HepG2 (cell line): ENCODE measurements around the gene TP53TG5. TPM values are rescaled to one million over a fixed set of nuclear protein-coding genes. Genes with fewer than 3 reads are reported as not detected.

Experiments
- ARNT2 ChIP-seq: sonication (generic); formaldehyde crosslinking; IDR thresholded peaks from 2 replicates; pipeline ENCODE4 v1.8.0; 2022; ENCODE audit warnings: mild to moderate bottlenecking, low read depth, missing genetic modification reagents, moderate library complexity
- CBX5 ChIP-seq: sonication (generic); formaldehyde crosslinking; IDR thresholded peaks from 2 replicates; pipeline ENCODE4 v1.4.0; 2020; ENCODE audit warnings: missing genetic modification reagents, borderline replicate concordance
- CCDC6 ChIP-seq: sonication (generic); formaldehyde crosslinking; IDR thresholded peaks from 2 replicates; pipeline ENCODE4 v1.8.1; 2022; ENCODE audit warnings: mild to moderate bottlenecking, missing genetic modification reagents, moderate library complexity
- ESRRA ChIP-seq: sonication (generic); formaldehyde crosslinking; IDR thresholded peaks from 2 replicates; pipeline ENCODE4 v1.5.1; 2020; ENCODE audit warnings: mild to moderate bottlenecking, low read depth, missing genetic modification reagents
- FOXP4 ChIP-seq: sonication (generic); formaldehyde crosslinking; IDR thresholded peaks from 2 replicates; pipeline ENCODE4 v1.4.0; 2020; ENCODE audit warnings: missing genetic modification reagents
- GATAD1 ChIP-seq: IDR thresholded peaks from 2 replicates; pipeline ENCODE4 v1.6.1; 2016; ENCODE audit warnings: missing genetic modification reagents, missing compliant biosample characterization
- HHEX ChIP-seq: IDR thresholded peaks from 2 replicates; pipeline ENCODE4 v1.6.1; 2016; ENCODE audit warnings: control low read depth
- HNRNPK ChIP-seq: fragments of 200-400 bp; formaldehyde crosslinking; IDR thresholded peaks from 2 replicates; pipeline ENCODE4 v1.6.1; 2018; ENCODE audit warnings: low read length, low read depth, moderate library complexity, mild to moderate bottlenecking; ENCODE audit not compliant: poor library complexity, severe bottlenecking
- KDM3A ChIP-seq: IDR thresholded peaks from 2 replicates; pipeline ENCODE4 v1.6.1; 2018; ENCODE audit warnings: low read depth, missing compliant biosample characterization
- KMT2A ChIP-seq: sonication (generic); formaldehyde crosslinking; IDR thresholded peaks from 2 replicates; pipeline ENCODE4 v1.4.0; 2020; ENCODE audit warnings: missing genetic modification reagents
- MXD3 ChIP-seq: IDR thresholded peaks from 2 replicates; pipeline ENCODE4 v1.6.1; 2016; ENCODE audit warnings: mild to moderate bottlenecking, missing biosample characterization, missing genetic modification reagents
- PCBP1 ChIP-seq: fragments of 200-400 bp; formaldehyde crosslinking; IDR thresholded peaks from 2 replicates; pipeline ENCODE4 v1.6.1; 2017; ENCODE audit warnings: mild to moderate bottlenecking, low read depth, low read length, borderline replicate concordance
- RBM39 ChIP-seq: fragments of 200-400 bp; formaldehyde crosslinking; IDR thresholded peaks from one replicate; pipeline ENCODE4 v1.6.1; 2018; ENCODE audit warnings: antibody characterized with exemption, mild to moderate bottlenecking, low read depth, low read length; ENCODE audit not compliant: poor library complexity, severe bottlenecking
- RORA ChIP-seq: sonication (generic); formaldehyde crosslinking; IDR thresholded peaks from 2 replicates; pipeline ENCODE4 v1.5.0; 2020; ENCODE audit warnings: mild to moderate bottlenecking, missing genetic modification reagents, moderate library complexity
- SALL1 ChIP-seq: sonication (generic); formaldehyde crosslinking; IDR thresholded peaks from 2 replicates; pipeline ENCODE4 v1.8.0; 2022; ENCODE audit warnings: mild to moderate bottlenecking, missing genetic modification reagents
- SALL2 ChIP-seq: sonication (generic); formaldehyde crosslinking; IDR thresholded peaks from 2 replicates; pipeline ENCODE4 v1.8.1; 2023; ENCODE audit warnings: mild to moderate bottlenecking, missing genetic modification reagents, inconsistent platforms
- SOX6 ChIP-seq, 2 experiments: fragments of 450-650 bp in 1 of 2; sonication (generic) in 1 of 2; formaldehyde crosslinking in 1 of 2; IDR thresholded peaks; 2 replicates each; pipeline versions ENCODE4 v1.4.0 to v1.6.1; 2017 to 2020; ENCODE audit warnings: antibody characterized with exemption in 1 of 2, mild to moderate bottlenecking in 1 of 2, missing genetic modification reagents in 1 of 2
- TFE3 ChIP-seq: IDR thresholded peaks from 2 replicates; pipeline ENCODE4 v1.6.1; 2016
- TMF1 ChIP-seq: sonication (generic); formaldehyde crosslinking; IDR thresholded peaks from 2 replicates; pipeline ENCODE4 v1.8.1; 2022; ENCODE audit warnings: low read depth, missing genetic modification reagents
- ZBTB25 ChIP-seq: IDR thresholded peaks from 2 replicates; pipeline ENCODE4 v1.6.1; 2018; ENCODE audit warnings: missing genetic modification reagents
- ZBTB7B ChIP-seq: sonication (generic); formaldehyde crosslinking; IDR thresholded peaks from 2 replicates; pipeline ENCODE4 v1.4.0; 2020; ENCODE audit warnings: missing genetic modification reagents
- ZNF768 ChIP-seq: sonication (generic); formaldehyde crosslinking; IDR thresholded peaks from 2 replicates; pipeline ENCODE4 v1.4.0; 2020; ENCODE audit warnings: missing genetic modification reagents
- ZNF841 ChIP-seq: sonication (generic); formaldehyde crosslinking; IDR thresholded peaks from 2 replicates; pipeline ENCODE4 v1.8.1; 2023; ENCODE audit warnings: missing genetic modification reagents, borderline replicate concordance
- ZSCAN20 ChIP-seq: sonication (generic); formaldehyde crosslinking; IDR thresholded peaks from 2 replicates; pipeline ENCODE4 v1.4.0; 2020; ENCODE audit warnings: missing genetic modification reagents, mild to moderate bottlenecking, borderline replicate concordance
- ZSCAN30 ChIP-seq: sonication (generic); formaldehyde crosslinking; IDR thresholded peaks from 2 replicates; pipeline ENCODE4 v1.5.0; 2020; ENCODE audit warnings: mild to moderate bottlenecking, missing genetic modification reagents
- polyA plus RNA-seq, 8 experiments: library from polyadenylated mRNA; depleted of rRNA in 3 of 8; stranded (reverse) in 7 of 8; unstranded in 1 of 8; fragments of >200 nt; fragmentation: Illumina TruSeq in 4 of 8; extraction: Trizol in 4 of 8; gene quantifications; 2 replicates each; pipeline versions ENCODE4 v1.2.1 to v1.2.3, GENCODE V29; 2011 to 2016; ENCODE audit warnings: low read depth in 4 of 8, missing spikeins in 1 of 8, mixed read lengths in 1 of 8; ENCODE audit not compliant: insufficient read depth in 1 of 8
- total RNA-seq, 5 experiments: library from RNA; depleted of rRNA; stranded (reverse); fragments of >200 nt; fragmentation: Illumina TruSeq; extraction: Trizol; gene quantifications; 2 replicates each; pipeline ENCODE4 v1.2.3, GENCODE V29; 2016; ENCODE audit warnings: low read depth in 1 of 5

TP53TG5 gene
- total and polyA plus RNA-seq, 2 of the 13 experiments (the other 11 are each of a cell fraction or from before 2014, with no cell fraction given) = 0.11 TPM; not detected in 1

GRCh38 chr20:45347936-45348778, 30.0 kb downstream of the TP53TG5 start, which contains the start of gene SDC4 (continued):
- TF ChIP-seq PCBP1 (0 out of 2 replicates have a peak, but pooled peaks have one; percentile 83), SOX6 (IDR thresholded peaks at IDR 0.05) (no peak), SOX6 (CRISPR knock-in tag; IDR thresholded peaks at IDR 0.05) (peak; percentile 48; the same call in 1 of the 2 replicates), RORA (CRISPR knock-in tag) (no peak), SALL1 (CRISPR knock-in tag) (peak; percentile 85), TMF1 (CRISPR knock-in tag) (peak; percentile 96), ARNT2 (peak; percentile 71; the same call in 1 of the 2 replicates), ZSCAN20 (CRISPR knock-in tag) (peak; percentile 89; the same call in 1 of the 2 replicates), HHEX (CRISPR knock-in tag) (0 out of 2 replicates have a peak, but pooled peaks have one; percentile 20), MXD3 (CRISPR knock-in tag) (peak; percentile 87), ZNF841 (CRISPR knock-in tag) (no peak), ZBTB7B (CRISPR knock-in tag) (no peak), ZNF768 (CRISPR knock-in tag) (peak; percentile 80; the same call in 1 of the 2 replicates), GATAD1 (CRISPR knock-in tag) (no peak), CCDC6 (peak; percentile 91), FOXP4 (no peak; the same call in 1 of the 2 replicates), KMT2A (CRISPR knock-in tag) (peak; percentile 70), ZSCAN30 (CRISPR knock-in tag) (no peak), ZBTB25 (CRISPR knock-in tag) (peak; percentile 81), KDM3A (peak; percentile 50; the same call in 1 of the 2 replicates), HNRNPK (peak; percentile 64), RBM39 (peak; percentile 96), SALL2 (CRISPR knock-in tag) (peak; percentile 83; the same call in 1 of the 2 replicates), ESRRA (CRISPR knock-in tag) (peak; percentile 73; the same call in 1 of the 2 replicates), CBX5 (CRISPR knock-in tag) (peak; percentile 62; the same call in 1 of the 2 replicates), TFE3 (CRISPR knock-in tag) (peak; percentile 64; the same call in 1 of the 2 replicates)
